Measurements from ENCODE around the gene KAZN.
"Not testable (repeated sequence)": the region's sequence is repeated elsewhere in the genome, so short reads cannot be mapped to it uniquely, and the experiment has no call there.

Gene KAZN

GRCh38 chr1:14961661-14962267 is 363.3 kb downstream of the KAZN start:
- Mint-ChIP-seq H3K9me3 (peaks cover 3% of the 10 kb centered on the region), H3K4me1 (no peaks in the 10 kb centered on the region), H3K4me3 (no peak overlapping the region), H3K36me3 (no peaks in the 10 kb centered on the region), H3K27me3 (no peaks in the 10 kb centered on the region), H3K27ac (no peak overlapping the region)
- ATAC-seq = no peak

- H3K4me3 Mint-ChIP-seq = no peak overlapping the region
- no peaks in the 10 kb centered on the region for H3K27me3 Mint-ChIP-seq
- no peak overlapping the region for H3K27ac Mint-ChIP-seq
- no peaks in the 10 kb centered on the region for H3K4me1 Mint-ChIP-seq
- no peak for ATAC-seq
- peaks cover 3% of the 10 kb centered on the region for H3K9me3 Mint-ChIP-seq
- no peaks in the 10 kb centered on the region for H3K36me3 Mint-ChIP-seq
These were observed 363.9 kb downstream of the KAZN start for GRCh38 chr1:14962407-14962806.

GRCh38 chr1:14963791-14964710 is 365.6 kb downstream of the KAZN start:
- H3K27ac Mint-ChIP-seq, H3K36me3 Mint-ChIP-seq, H3K4me1 Mint-ChIP-seq, H3K9me3 Mint-ChIP-seq, H3K4me3 Mint-ChIP-seq, H3K27me3 Mint-ChIP-seq, ATAC-seq: not testable (repeated sequence)

GRCh38 chr1:14964711-14965055 is 366.2 kb downstream of the KAZN start:
- no peaks in the 10 kb centered on the region for H3K27me3 Mint-ChIP-seq
- H3K27ac Mint-ChIP-seq = no peak overlapping the region
- H3K9me3 Mint-ChIP-seq = peaks cover 3% of the 10 kb centered on the region
- ATAC-seq = no peak
- no peaks in the 10 kb centered on the region for H3K36me3 Mint-ChIP-seq
- no peak overlapping the region for H3K4me3 Mint-ChIP-seq
- H3K4me1 Mint-ChIP-seq = no peaks in the 10 kb centered on the region

GRCh38 chr1:14968251-14968851 is 369.9 kb downstream of the KAZN start:
- no peak for ATAC-seq
- Mint-ChIP-seq H3K27ac (no peak overlapping the region), H3K27me3 (no peaks in the 10 kb centered on the region), H3K4me3 (no peak overlapping the region), H3K4me1 (no peaks in the 10 kb centered on the region), H3K36me3 (no peaks in the 10 kb centered on the region), H3K9me3 (peaks cover 4% of the 10 kb centered on the region)

GRCh38 chr1:14969006-14969405 is 370.5 kb downstream of the KAZN start:
- Mint-ChIP-seq H3K36me3 (no peaks in the 10 kb centered on the region), H3K27ac (no peak overlapping the region), H3K9me3 (peaks cover 4% of the 10 kb centered on the region), H3K4me1 (no peaks in the 10 kb centered on the region), H3K4me3 (no peak overlapping the region), H3K27me3 (no peaks in the 10 kb centered on the region)
- ATAC-seq = no peak

GRCh38 chr1:14970115-14970798 is 371.8 kb downstream of the KAZN start:
- Mint-ChIP-seq H3K4me1 (no peaks in the 10 kb centered on the region), H3K27me3 (no peaks in the 10 kb centered on the region), H3K4me3 (no peak overlapping the region), H3K36me3 (no peaks in the 10 kb centered on the region), H3K9me3 (peaks cover 4% of the 10 kb centered on the region), H3K27ac (no peak overlapping the region)
- ATAC-seq = no peak

GRCh38 chr1:14970799-14971141 is 372.3 kb downstream of the KAZN start:
- peaks cover 4% of the 10 kb centered on the region for H3K9me3 Mint-ChIP-seq
- no peaks in the 10 kb centered on the region for H3K27me3 Mint-ChIP-seq
- ATAC-seq = no peak
- no peak overlapping the region for H3K27ac Mint-ChIP-seq
- H3K4me1 Mint-ChIP-seq = no peaks in the 10 kb centered on the region
- no peaks in the 10 kb centered on the region for H3K36me3 Mint-ChIP-seq
- no peak overlapping the region for H3K4me3 Mint-ChIP-seq

- H3K9me3 Mint-ChIP-seq = peaks cover 4% of the 10 kb centered on the region
- H3K36me3 Mint-ChIP-seq = no peaks in the 10 kb centered on the region
- no peak for ATAC-seq
- no peak overlapping the region for H3K27ac Mint-ChIP-seq
- no peak overlapping the region for H3K4me3 Mint-ChIP-seq
- no peaks in the 10 kb centered on the region for H3K27me3 Mint-ChIP-seq
- no peaks in the 10 kb centered on the region for H3K4me1 Mint-ChIP-seq
These were observed 372.7 kb downstream of the KAZN start for GRCh38 chr1:14971221-14971620.

GRCh38 chr1:14972107-14972506 is 373.6 kb downstream of the KAZN start:
- Mint-ChIP-seq H3K27me3 (peaks cover 2% of the 10 kb centered on the region), H3K4me3 (no peak overlapping the region), H3K9me3 (peaks cover 4% of the 10 kb centered on the region), H3K4me1 (no peaks in the 10 kb centered on the region), H3K36me3 (no peaks in the 10 kb centered on the region), H3K27ac (no peak overlapping the region)
- ATAC-seq = no peak

GRCh38 chr1:14973773-14974172 is 375.3 kb downstream of the KAZN start:
- H3K4me3 Mint-ChIP-seq = no peak overlapping the region
- no peak overlapping the region for H3K27ac Mint-ChIP-seq
- no peaks in the 10 kb centered on the region for H3K36me3 Mint-ChIP-seq
- no peaks in the 10 kb centered on the region for H3K4me1 Mint-ChIP-seq
- no peak for ATAC-seq
- H3K9me3 Mint-ChIP-seq = peaks cover 4% of the 10 kb centered on the region
- H3K27me3 Mint-ChIP-seq = peaks cover 6% of the 10 kb centered on the region

- Mint-ChIP-seq H3K27ac (no peak overlapping the region), H3K36me3 (no peaks in the 10 kb centered on the region), H3K4me3 (no peak overlapping the region), H3K27me3 (peaks cover 6% of the 10 kb centered on the region), H3K9me3 (peaks cover 4% of the 10 kb centered on the region), H3K4me1 (no peaks in the 10 kb centered on the region)
- no peak for ATAC-seq
These were observed 375.9 kb downstream of the KAZN start for GRCh38 chr1:14974361-14974760.

GRCh38 chr1:14975119-14975518 is 376.6 kb downstream of the KAZN start:
- Mint-ChIP-seq H3K4me1 (no peaks in the 10 kb centered on the region), H3K9me3 (peaks cover 4% of the 10 kb centered on the region), H3K27ac (no peak overlapping the region), H3K27me3 (peaks cover 6% of the 10 kb centered on the region), H3K36me3 (no peaks in the 10 kb centered on the region), H3K4me3 (no peak overlapping the region)
- no peak for ATAC-seq

- ATAC-seq = no peak
- Mint-ChIP-seq H3K4me3 (no peak overlapping the region), H3K27me3 (peaks cover 6% of the 10 kb centered on the region), H3K36me3 (no peaks in the 10 kb centered on the region), H3K27ac (no peak overlapping the region), H3K9me3 (peaks cover 4% of the 10 kb centered on the region), H3K4me1 (no peaks in the 10 kb centered on the region)
These were observed 377.8 kb downstream of the KAZN start for GRCh38 chr1:14976256-14976655.

- no peak for ATAC-seq
These were observed 378.9 kb downstream of the KAZN start for GRCh38 chr1:14977338-14977931.

More at GRCh38 chr1:14977338-14977931, 378.9 kb downstream of the KAZN start:
- H3K27ac Mint-ChIP-seq = no peak overlapping the region
- no peaks in the 10 kb centered on the region for H3K4me1 Mint-ChIP-seq
- no peak overlapping the region for H3K4me3 Mint-ChIP-seq
- H3K9me3 Mint-ChIP-seq = peaks cover 4% of the 10 kb centered on the region
- H3K27me3 Mint-ChIP-seq = peaks cover 6% of the 10 kb centered on the region
- no peaks in the 10 kb centered on the region for H3K36me3 Mint-ChIP-seq

All from stimulated activated memory B cell treated with anti-CD40 and anti-IgM and Interleukin-4, amounts not matched to agents 10 μg/mL and 1 μg/mL and 100 μg/mL, for 72 hours (primary cell).